ENCODE results near the gene DDX10. TPM values are rescaled to one million over a fixed set of nuclear protein-coding genes. Genes with fewer than 3 reads are reported as not detected.

Gene DDX10
- total RNA-seq, 1 donor from 2014 or later = 32.2 TPM

DNA sequence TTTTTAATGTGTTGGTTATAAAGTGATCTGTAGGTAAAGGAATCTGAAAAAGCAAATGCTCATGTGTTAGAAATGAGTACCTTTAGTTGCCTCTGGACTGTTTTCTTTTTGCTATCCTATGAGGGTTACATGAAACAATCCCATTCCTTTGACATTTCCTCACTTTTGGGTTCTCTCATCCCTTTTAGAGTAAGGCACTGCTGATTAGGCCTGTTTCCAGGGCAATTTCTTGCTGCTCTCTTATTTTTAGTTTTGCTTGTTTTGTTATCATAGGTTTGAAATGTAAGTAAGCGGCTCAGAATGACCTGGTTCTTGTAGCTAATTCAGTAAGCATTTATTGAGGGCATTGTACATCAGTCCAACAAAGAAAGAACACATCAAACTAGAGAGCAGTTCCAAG is 138.9 kb downstream of the DDX10 start:
- Mint-ChIP-seq H3K4me1 (ENCODE audit: low read depth, unreplicated experiment) (peaks cover 8% of the 10 kb centered on the region), H3K9me3 (ENCODE audit: unreplicated experiment) (no peaks in the 10 kb centered on the region), H3K36me3 (ENCODE audit: low read depth, unreplicated experiment) (no peaks in the 10 kb centered on the region), H3K27me3 (ENCODE audit: low read depth, unreplicated experiment) (no peaks in the 10 kb centered on the region), H3K4me3 (ENCODE audit: unreplicated experiment) (no peak overlapping the region), H3K27ac (ENCODE audit: unreplicated experiment) (no peak overlapping the region)
- no peak overlapping the region for H3K4me3 ChIP-seq (ENCODE audit: insufficient read depth, low read depth, low read length)
- peak overlapping the region; percentile 66 for H3K27ac ChIP-seq (ENCODE audit: low read depth, low read length)
- FAIRE-seq = peak; percentile 55
- H3K4me1 ChIP-seq (ENCODE audit: insufficient read depth, low read length) = peaks cover 9% of the 10 kb centered on the region
- H3K36me3 ChIP-seq (ENCODE audit: insufficient read depth, low read length) = no peaks in the 10 kb centered on the region
- peak overlapping the region; percentile 57 for H3K9ac ChIP-seq (ENCODE audit: low read length)
- no peaks in the 10 kb centered on the region for H3K27me3 ChIP-seq (ENCODE audit: insufficient read depth, low read length)
- H3K79me2 ChIP-seq (ENCODE audit: insufficient read depth, low read length) = peaks cover 28% of the 10 kb centered on the region
- peak; percentile 64 for DNase-seq (ENCODE audit: low read depth)
- no peak overlapping the region for H2AFZ ChIP-seq (ENCODE audit: low read depth, low read length)
- no peaks in the 10 kb centered on the region for H3K9me3 ChIP-seq (ENCODE audit: insufficient read depth, low read depth, low read length)
- H4K20me1 ChIP-seq (ENCODE audit: insufficient read depth, low read length) = no peaks in the 10 kb centered on the region
- TF ChIP-seq EZH2 (IDR thresholded peaks at IDR 0.05; ENCODE audit: insufficient read depth, low read length) (no peak), CTCF (IDR thresholded peaks at IDR 0.05; ENCODE audit: insufficient read depth, low read depth, low read length) (no peak)
- H3K4me2 ChIP-seq (ENCODE audit: low read length) = peak overlapping the region; percentile 49

DNA sequence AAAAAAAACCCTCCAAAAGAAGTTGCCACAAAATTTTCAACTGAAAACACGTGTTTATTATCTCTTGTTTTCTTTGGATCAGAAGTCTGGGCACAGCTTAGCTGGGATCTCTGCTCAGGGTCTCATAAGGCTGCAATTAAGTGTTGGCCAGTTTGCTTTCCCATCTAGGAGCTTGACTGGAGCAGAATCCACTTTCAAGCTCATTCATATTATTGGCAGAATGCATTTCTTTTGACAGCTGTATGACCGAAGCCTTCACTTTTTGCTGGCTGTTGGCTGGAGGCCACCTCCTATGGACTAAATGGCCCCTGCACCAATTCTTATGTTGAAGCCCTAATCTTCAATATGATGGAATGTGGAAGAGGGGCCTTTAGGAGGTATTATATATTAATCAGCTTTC is 139.6 kb downstream of the DDX10 start:
- TF ChIP-seq CTCF (IDR thresholded peaks at IDR 0.05; ENCODE audit: insufficient read depth, low read depth, low read length) = no peak
- TF ChIP-seq EZH2 (IDR thresholded peaks at IDR 0.05; ENCODE audit: insufficient read depth, low read length) = no peak
- H3K9ac ChIP-seq (ENCODE audit: low read length) = peak overlapping the region; percentile 57
- peaks cover 8% of the 10 kb centered on the region for H3K4me1 Mint-ChIP-seq (ENCODE audit: low read depth, unreplicated experiment)
- no peak overlapping the region for H2AFZ ChIP-seq (ENCODE audit: low read depth, low read length)
- no peaks in the 10 kb centered on the region for H4K20me1 ChIP-seq (ENCODE audit: insufficient read depth, low read length)
- no peaks in the 10 kb centered on the region for H3K27me3 ChIP-seq (ENCODE audit: insufficient read depth, low read length)
- no peaks in the 10 kb centered on the region for H3K27me3 Mint-ChIP-seq (ENCODE audit: low read depth, unreplicated experiment)
- peak overlapping the region; percentile 49 for H3K4me2 ChIP-seq (ENCODE audit: low read length)
- H3K9me3 Mint-ChIP-seq (ENCODE audit: unreplicated experiment) = no peaks in the 10 kb centered on the region
- no peaks in the 10 kb centered on the region for H3K36me3 Mint-ChIP-seq (ENCODE audit: low read depth, unreplicated experiment)
- H3K9me3 ChIP-seq (ENCODE audit: insufficient read depth, low read depth, low read length) = no peaks in the 10 kb centered on the region
- H3K36me3 ChIP-seq (ENCODE audit: insufficient read depth, low read length) = no peaks in the 10 kb centered on the region
- peaks cover 27% of the 10 kb centered on the region for H3K79me2 ChIP-seq (ENCODE audit: insufficient read depth, low read length)
- DNase-seq (ENCODE audit: low read depth) (no peak), FAIRE-seq (no peak)
- no peak overlapping the region for H3K4me3 ChIP-seq (ENCODE audit: insufficient read depth, low read depth, low read length)
- peaks cover 9% of the 10 kb centered on the region for H3K4me1 ChIP-seq (ENCODE audit: insufficient read depth, low read length)
- no peak overlapping the region for H3K27ac Mint-ChIP-seq (ENCODE audit: unreplicated experiment)
- no peak overlapping the region for H3K4me3 Mint-ChIP-seq (ENCODE audit: unreplicated experiment)
- H3K27ac ChIP-seq (ENCODE audit: low read depth, low read length) = peak overlapping the region; percentile 66

DNA sequence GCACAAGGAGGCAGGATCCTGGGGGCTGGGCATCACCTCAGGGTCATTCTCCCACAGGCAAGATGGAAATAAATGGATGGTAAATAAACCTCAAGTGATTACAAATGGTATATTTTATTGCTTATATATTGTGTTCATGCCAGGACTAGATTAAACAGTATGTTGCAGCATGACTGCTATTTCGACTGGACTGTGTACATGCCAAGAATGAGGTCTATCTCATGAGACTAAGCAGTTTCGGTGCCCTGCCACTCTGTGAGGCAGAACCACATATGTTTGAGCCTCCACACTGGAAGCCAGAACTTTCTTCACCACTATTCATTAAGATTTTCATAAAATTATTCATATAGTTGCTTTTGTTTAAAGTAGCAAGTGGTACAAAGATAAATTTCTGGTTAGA is 140.2 kb downstream of the DDX10 start:
- Mint-ChIP-seq H3K27me3 (ENCODE audit: low read depth, unreplicated experiment) (no peaks in the 10 kb centered on the region), H3K27ac (ENCODE audit: unreplicated experiment) (no peak overlapping the region), H3K36me3 (ENCODE audit: low read depth, unreplicated experiment) (no peaks in the 10 kb centered on the region), H3K4me1 (ENCODE audit: low read depth, unreplicated experiment) (peaks cover 8% of the 10 kb centered on the region), H3K9me3 (ENCODE audit: unreplicated experiment) (no peaks in the 10 kb centered on the region), H3K4me3 (ENCODE audit: unreplicated experiment) (no peak overlapping the region)
- no peak overlapping the region for H3K27ac ChIP-seq (ENCODE audit: low read depth, low read length)
- H3K27me3 ChIP-seq (ENCODE audit: insufficient read depth, low read length) = no peaks in the 10 kb centered on the region
- TF ChIP-seq EZH2 (IDR thresholded peaks at IDR 0.05; ENCODE audit: insufficient read depth, low read length) (no peak), CTCF (IDR thresholded peaks at IDR 0.05; ENCODE audit: insufficient read depth, low read depth, low read length) (no peak)
- H3K4me2 ChIP-seq (ENCODE audit: low read length) = no peak overlapping the region
- H3K4me3 ChIP-seq (ENCODE audit: insufficient read depth, low read depth, low read length) = no peak overlapping the region
- peaks cover 22% of the 10 kb centered on the region for H3K79me2 ChIP-seq (ENCODE audit: insufficient read depth, low read length)
- H3K9me3 ChIP-seq (ENCODE audit: insufficient read depth, low read depth, low read length) = no peaks in the 10 kb centered on the region
- H2AFZ ChIP-seq (ENCODE audit: low read depth, low read length) = no peak overlapping the region
- no peak overlapping the region for H3K9ac ChIP-seq (ENCODE audit: low read length)
- H3K4me1 ChIP-seq (ENCODE audit: insufficient read depth, low read length) = peaks cover 9% of the 10 kb centered on the region
- FAIRE-seq (no peak), DNase-seq (ENCODE audit: low read depth) (no peak)
- no peaks in the 10 kb centered on the region for H4K20me1 ChIP-seq (ENCODE audit: insufficient read depth, low read length)
- no peaks in the 10 kb centered on the region for H3K36me3 ChIP-seq (ENCODE audit: insufficient read depth, low read length)
